Measurements from ENCODE around the gene LIN54.

GRCh38 chr4:82939414-82939813, 71.2 kb downstream of the LIN54 start:
- TF ChIP-seq SUZ12 (IDR thresholded peaks at IDR 0.05; ENCODE audit: extremely low read depth, insufficient read depth, insufficient read length), result no peak
- TF ChIP-seq YY1 (IDR thresholded peaks at IDR 0.05; ENCODE audit: insufficient read depth, insufficient read length), result no peak
